Activated CD4-positive, alpha-beta T cell treated with anti-CD3 and anti-CD28 coated beads, Interleukin-2, amount 50 U/mL, for 1 hour (primary cell): ENCODE data around the gene SLC31A1.
"Not testable (repeated sequence)": the region's sequence is repeated elsewhere in the genome, so short reads cannot be mapped to it uniquely, and the experiment has no call there.

Experiments used
- DNase-seq: peaks from one replicate; pipeline ENCODE4 v3.0.0-alpha.2; 2020

Gene SLC31A1

DNA sequence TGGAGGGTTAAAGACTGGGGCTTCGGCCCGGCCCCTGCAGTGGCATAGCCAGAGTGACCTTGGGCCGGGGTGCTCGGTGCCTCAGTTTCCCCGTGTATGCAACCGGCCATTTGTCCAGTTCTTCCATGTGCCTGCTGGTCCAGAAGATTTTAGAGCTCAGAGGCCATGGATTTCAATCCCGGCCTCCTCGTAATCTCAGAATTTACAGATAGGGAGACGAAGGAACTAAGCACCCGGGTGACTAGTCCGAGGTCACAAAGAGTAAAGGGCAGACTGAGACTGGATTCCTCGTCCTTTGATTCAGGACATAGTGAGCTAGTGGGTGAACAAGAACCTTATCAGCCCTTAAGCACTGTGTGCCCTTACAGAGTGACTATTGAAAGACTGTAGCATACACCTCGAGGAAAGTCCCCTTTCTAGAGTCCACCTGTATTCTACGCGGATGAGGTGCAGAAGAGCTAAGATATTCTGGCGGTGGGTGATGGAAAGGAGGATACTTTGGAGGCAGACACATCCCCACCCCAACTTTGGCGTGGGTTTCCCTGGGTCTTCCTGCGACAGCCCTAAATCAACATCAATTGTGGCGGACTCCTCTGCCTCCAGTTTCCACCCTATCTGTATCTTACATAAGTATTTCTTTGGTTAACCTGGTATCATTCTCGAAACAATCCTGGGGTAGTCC lies 597 bp downstream of the SLC31A1 start:
- DNase-seq, result no peak

DNA sequence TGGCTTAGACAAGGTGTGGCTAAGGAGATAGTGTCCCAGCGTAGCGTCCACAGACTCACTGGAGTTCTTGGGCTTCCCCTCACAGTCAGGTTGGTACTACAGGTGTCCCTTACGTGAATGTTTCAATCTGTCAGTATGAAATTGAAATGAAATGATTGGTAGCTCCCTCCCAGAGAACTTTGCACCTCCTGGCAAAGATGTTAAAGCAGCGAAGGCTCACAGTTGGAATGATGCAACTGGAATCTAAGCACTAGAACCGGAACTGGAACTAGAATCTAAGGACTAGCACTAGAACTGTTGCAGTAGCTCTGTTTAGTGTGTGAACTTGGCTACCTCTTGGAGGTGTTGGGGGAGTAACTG lies 1.1 kb downstream of the SLC31A1 start:
- DNase-seq, result no peak

DNA sequence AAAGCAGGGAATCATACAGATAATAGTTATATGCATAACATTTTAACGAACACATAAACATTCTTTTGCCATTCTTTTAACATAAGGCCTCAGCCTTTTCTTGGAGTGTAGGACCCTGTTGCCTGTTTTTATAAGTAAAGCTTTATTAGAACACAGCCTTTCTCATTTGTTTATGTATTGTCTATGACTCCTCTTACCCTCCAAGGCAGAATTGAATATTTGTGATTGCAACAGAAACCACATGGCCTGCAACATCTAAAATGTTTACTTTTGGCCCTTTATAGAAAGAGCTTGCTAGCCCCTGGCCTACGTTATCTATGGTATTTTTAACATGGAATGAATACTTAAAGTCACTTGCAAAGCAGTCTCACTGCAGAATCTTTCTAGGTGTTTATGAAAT lies 2.6 kb downstream of the SLC31A1 start:
- no peak for DNase-seq

DNA sequence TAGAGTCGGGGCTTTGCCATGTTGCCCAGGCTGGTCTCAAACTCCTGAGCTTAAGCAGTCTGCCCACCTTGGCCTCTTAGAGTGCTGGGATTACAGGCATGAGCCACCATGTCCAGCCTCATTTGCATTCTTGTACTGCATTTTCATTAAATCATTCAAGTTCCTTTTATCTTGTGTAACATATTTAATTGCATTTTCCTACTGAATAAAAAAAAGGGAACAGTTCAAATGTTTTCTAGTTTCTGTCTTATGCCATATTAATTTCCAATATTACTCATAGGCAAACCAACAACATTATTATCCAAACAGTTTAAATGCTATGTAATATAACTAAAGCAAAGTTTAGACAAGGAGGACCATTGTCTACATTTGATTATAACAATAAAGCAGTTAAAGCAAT lies 6.1 kb downstream of the SLC31A1 start:
- no peak for DNase-seq

DNA sequence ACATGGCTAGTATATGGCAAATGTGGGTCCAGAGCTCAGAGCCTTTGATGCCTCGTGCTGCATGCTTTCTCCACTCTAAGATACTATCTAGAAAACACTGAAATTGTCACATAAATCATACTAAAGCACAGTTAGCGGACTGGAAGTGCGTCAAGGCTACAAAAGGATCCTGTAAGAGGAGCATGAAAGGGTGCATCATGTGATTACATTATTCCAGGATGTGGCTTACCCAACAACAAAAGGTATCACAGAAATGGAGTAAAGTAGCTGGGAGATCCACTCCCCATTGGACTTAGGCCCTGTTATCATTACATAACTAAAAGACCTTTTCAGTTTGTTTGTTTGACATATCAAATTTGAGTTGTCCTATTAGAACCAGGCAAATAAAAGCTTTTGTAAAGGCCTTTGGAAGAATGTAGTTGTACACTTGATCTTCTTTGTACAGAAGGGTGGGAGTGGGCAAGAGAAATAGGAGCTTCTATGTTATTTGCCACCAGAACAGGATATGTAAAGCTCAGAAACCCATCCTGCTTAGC lies 6.9 kb downstream of the SLC31A1 start:
- no peak for DNase-seq

DNA sequence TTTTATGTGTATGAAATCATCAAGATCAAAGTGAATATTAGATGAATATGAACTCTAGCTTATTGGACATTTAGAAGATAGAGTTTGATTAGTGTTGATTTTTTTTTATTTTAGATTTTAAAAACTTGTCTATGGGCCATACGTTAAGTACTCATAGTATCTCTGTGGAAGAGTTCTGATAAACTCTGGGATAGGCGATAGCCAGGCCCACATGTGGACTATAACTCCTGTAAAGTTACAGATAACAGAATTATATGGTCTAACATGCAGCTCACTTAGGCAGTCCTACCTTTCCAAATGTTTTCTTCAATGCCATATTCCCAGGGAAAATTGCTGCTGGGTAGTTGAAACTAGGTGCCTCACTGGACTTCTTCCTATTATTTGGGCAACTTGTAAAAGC lies 10.4 kb downstream of the SLC31A1 start:
- DNase-seq, result no peak

DNA sequence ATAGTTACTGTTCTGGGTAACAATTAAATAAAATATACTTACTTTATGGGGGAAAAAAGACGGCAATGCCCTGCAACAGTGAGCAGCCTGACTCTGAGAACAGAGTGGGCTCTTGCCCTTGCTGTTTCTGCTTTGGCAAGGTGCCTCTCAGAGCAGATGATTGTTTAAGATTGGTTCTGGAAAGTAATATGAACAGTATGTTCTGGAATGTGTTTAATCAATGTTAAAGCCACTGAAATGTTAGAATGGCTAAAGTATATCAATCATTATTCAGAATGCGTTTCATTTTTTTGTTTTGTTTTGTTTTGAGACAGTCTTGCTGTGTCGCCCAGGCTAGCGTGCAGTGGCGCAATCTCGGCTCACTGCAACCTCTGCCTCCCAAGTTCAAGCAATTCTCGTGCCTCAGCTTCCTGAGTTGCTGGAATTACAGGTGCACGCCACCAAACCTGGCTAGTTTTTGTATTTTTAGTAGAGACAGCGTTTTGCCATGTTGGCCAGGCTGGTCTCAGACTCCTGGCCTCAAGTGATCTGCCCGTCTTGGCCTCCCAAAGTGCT lies 14.4 kb downstream of the SLC31A1 start:
- not testable (repeated sequence) for DNase-seq

DNA sequence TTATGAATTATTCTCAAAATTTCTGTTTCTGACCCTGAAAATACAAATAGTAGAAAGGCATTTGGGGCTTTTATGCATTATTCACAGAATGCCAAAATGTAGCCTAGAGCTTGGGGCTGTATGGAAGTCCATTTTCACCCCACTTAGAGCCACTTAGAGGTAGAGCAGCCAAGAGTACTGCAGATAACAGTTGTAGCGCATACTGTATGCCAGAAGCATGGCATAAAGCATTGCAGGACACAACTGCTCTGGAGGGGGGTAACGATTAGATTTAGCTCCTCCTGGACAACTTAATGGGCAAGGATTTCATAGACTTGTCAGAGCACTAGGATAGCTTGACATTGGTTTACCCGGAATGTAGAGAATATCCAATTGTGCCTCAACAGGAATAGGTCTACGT lies 15.7 kb downstream of the SLC31A1 start:
- no peak for DNase-seq

DNA sequence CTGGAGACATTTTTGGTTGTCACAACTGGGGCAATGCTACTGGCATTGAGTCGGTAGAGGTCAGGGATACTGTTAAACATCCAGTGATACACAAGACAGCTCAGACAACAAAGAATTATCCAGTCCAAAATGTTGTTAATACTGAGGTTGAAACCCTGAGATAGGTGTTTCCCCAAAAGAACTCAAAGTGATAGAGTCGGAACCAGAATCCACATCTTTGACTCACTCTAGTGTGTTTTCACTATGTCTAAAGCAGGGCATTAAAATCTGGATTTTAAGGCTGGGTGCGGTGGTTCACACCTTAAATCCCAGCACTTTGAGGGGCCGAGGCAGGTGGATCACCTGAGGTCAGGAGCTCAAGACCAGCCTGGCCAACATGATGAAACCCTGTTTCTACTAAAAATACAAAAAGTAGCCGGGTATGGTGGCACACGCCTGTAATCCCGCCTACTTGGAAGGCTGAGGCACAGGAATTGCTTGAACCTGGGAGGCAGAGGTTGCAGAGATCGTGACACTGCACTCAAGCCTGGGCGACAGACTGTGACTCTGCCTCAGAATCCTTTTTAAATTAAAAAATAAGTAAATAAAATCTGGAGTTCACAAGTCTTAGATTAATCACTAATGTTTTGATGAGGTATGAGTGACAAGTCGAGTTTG lies 17.0 kb downstream of the SLC31A1 start:
- no peak for DNase-seq

DNA sequence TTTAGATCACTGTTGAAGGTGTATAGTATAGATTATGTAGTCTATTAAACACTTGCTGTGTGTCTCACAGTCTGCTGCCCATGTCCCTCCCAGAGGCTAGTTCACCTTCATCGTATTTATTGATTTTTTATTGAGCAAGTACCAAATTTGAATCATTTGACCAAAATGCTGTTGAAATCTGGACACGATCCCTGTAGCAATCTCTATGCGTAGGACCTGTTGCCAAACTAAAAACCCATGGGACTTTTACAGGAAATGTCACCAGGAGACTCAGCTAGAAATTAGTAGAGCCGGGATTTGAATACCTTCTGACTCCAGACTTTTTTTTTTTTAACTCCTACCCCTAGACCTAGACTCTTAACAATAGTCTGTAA lies 17.5 kb downstream of the SLC31A1 start:
- DNase-seq, result no peak

DNA sequence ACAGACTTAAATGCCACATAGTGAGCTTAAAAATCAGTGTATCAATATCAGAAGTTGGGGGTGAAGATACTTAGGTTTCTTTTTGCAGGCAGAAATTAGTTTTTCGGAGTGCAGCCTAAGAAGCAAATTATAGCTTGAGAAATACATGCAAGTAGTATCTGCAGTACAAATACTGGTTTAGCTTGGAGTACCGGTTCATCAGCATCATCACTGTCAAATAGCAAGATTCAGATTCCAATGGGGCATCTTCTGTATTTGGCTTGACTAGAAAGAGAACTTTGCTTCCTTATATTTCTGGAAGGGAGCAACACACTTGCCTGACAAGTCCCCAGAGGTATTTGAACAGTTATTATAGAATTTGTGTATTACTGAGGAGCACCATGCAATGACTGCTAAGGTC lies 19.8 kb downstream of the SLC31A1 start:
- DNase-seq, result no peak

DNA sequence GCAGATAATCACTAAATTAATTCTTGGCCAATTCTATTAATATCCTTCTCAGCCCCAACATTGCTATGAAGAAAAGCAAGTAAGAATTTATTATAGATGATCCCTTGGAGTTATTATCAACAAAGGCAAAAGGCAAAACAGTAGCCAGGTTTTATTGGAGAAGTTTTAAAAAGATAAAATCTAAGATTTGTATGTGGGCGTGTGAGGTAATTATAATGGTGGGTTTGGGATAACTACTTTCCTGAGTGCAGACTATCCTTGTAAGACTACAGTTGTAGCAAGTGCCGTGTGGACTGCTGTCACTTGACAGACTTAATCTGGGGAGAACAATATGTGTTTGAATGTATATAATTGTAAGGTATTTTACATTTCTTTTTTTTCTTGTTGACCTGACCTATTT lies 23.2 kb downstream of the SLC31A1 start:
- no peak for DNase-seq

DNA sequence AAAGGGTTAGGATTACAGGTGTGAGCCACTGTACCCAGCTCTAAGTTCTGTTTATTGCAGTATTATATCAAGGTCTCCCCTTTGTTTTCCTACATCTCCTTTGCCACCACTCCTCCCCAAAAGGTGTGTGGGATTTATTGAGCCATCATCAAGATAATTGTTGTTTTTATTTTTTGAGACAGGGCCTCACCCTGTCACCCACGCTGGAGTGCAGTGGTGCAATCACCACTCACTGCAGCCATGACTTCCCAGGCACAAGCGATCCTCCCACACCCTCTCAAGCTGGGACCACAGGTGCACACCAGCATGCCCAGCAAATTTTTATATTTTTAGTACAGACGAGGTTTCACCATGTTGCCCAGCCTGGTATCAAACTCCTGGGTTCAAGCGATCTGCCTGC lies 24.6 kb downstream of the SLC31A1 start:
- no peak for DNase-seq

DNA sequence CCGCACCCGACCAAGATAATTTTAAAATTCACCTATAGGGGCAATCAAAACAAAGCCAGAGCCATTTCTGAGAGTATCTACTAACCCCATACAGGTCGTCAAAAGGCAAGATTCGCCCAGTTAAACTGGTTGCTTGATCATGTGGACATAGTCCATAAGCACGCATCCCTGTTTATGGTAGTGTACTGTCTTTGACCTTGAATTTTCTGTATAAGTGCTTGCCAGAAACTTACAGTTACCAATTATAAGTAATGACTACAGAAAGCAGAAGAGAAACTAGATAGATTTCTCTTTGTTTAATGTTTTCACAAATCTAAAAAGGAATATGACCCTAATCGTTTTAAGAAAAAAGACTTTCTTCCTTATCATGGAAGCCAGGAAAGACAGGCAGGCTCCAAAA lies 25.6 kb downstream of the SLC31A1 start:
- no peak for DNase-seq

DNA sequence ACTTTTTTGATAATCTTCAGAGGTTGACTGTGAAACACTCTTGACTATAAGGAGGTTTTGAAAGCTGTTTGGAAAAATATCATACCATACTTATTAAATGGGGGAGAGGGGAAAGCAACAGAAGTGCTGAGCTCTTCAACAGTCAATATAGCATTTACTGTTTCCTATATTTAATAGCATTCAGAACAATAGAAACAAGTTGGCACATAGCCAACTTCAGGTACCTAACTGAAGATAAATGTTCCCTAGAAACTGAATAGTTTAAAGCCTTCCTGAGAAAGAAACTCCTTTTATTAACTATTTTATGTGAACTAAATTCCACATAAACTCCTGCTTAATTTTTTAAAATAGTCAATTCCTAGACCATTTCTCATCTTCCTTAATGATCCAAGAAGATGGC lies 26.3 kb downstream of the SLC31A1 start:
- DNase-seq, result no peak

DNA sequence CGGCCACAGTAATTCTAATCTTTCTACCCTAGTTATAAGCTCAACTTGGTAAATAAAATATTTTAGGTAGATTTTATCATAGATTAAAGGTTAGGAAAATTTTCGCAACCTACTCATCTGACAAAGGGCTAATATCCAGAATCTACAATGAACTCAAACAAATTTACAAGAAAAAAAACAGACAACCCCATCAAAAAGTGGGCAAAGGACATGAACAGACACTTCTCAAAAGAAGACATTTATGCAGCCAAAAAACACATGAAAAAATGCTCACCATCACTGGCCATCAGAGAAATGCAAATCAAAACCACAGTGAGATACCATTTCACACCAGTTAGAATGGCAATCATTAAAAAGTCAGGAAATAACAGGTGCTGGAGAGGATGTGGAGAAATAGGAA lies 28.3 kb downstream of the SLC31A1 start:
- not testable (repeated sequence) for DNase-seq

DNA sequence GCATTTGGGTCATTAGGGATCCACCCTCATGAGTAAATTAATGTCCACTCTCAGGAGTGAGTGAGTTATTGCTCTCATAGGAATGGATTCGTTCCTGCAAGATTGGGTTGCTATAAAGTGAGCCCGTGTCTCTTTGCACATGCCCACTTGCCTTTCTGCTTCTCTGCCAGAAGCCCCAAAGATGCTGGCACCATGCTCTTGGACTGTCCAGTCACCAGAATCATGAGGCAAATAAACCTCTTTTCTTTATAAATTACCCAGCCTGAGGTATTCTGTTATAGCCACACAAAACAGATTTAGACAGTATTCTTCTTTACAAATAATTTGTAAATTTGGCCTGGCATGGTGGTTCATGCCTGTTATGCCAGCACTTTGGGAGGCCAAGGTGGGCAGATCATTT lies 29.5 kb downstream of the SLC31A1 start:
- no peak for DNase-seq

DNA sequence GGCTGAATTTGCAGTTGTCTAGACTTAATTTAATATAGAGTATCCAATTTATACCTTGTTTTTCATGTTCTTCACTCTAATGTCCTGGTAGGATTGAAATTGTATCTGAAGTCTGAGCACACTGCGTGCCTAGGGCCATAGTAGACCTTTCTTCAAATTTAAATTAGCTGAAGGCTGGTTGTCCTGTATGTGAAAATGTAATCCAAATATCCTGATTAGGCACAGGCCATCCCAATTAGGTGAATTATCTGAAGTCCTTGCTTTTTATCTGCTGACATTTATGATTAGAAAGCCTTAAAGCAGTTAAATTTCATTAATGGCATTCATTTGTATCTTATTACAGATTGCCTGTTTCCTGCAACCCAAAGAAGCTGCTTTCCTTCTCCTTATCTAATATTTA lies 33.6 kb downstream of the SLC31A1 start:
- DNase-seq, result no peak

DNA sequence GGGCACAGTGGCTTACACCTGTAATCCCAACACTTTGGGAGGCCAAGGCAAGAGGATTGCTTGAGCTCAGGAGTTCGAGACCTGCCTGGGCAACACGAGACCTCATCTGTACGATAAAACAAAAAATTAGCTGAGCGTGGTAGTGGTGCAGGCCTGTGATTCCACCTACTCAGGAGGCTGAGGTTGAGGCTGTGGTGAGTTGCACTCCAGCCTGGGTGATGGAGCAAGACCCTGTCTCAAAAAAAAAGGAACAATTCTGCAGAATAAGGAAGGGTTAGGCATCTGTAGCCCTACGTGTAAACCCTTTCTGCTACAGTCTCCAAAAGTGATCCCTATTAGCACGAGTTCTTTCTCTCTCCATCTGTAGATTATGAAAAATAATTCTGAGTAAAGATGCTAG lies 34.1 kb downstream of the SLC31A1 start:
- DNase-seq, result no peak

DNA sequence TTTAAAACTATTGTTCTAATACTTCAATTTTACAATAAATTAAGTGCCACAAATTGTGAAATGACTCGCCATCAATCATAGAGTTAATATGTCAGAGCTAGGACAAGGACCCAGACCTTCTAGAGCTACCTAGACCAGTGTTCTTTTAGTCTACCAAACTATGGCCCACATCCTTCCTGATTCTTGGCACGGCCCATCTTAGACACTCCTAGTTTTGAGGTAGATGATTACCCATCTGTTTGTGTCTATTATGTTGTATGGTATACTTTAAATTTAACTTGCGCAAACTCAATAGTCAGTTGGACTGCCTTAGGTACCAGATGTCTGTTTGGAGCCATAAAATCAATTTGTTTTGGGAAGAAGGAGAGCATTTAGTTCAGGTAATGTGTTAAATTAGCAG lies 36.5 kb downstream of the SLC31A1 start:
- no peak for DNase-seq

DNA sequence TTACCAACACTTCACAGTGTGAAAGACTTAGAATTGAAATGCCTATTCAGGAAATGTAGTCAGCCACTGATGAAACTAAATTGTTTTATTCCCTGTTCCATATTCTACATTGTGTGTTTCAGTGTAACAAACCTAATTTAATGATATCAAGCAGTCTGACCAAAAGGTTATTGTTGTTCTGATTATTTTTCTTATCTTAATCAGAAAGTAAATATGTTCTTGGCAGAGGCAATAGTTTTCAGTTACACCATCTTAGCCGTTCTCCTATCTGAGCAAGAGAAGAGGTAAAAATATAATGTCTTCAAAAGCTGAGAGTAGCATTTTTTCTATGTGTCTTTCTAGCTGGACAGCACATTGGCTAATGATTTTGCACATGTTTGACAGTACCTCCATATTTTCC lies 36.9 kb downstream of the SLC31A1 start:
- DNase-seq, result no peak

DNA sequence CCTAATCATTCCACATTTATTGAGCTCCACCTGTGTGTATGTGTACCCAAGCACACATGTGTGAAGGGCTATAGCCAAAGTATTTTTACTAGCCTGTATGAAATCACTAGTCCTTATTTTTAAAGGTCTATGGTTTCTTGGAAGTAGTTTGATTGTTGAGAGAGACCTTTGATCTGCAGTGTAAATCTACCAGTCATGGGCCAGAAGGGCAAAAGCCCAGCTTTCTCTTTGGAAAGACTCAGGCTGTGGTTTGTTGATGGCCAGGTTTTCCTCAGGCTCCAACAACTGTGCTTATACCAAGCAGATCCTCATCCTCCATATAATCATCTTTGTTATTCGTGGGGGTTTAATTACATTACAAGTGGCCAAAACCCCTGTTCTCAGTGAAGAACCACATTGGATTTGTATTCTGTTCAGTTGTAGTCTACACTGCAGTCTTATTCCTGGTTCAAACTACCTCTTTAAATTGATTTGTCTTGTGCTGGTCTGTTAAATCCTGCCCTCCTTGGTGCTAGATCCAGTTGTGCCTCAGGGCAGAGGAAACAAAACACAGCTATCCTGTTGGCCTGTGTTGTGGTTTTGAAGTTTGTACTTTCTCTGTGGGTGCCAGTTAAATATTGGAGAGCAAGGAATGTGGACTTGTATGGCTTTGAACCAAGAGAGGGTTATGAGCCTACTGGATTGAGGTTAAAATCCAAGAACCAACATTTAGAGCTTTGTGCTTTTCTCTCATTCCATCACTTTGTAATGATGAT lies 40.8 kb downstream of the SLC31A1 start:
- no peak for DNase-seq

DNA sequence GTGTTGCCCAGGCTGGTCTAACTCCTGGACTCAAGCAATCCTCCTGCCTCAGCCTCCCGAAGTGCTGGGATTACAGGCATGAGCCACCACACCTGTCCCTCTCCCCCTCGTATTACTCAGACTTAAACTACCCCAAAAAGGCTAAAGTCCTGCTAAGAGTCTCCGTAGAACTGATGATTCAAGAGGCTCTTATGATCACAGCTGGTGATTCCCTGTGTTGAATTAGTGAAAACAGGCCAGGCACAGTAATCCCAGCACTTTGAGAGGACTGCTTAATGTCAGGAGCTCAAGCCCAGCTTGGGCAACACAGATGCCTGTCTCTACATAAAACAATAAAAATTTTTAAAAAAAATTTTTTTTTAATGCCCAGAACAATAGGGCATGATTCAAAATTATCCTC lies 44.8 kb downstream of the SLC31A1 start:
- DNase-seq, result no peak
